ENCODE data around the gene PTGFR. TPM values are rescaled to one million over a fixed set of nuclear protein-coding genes. Genes with fewer than 3 reads are reported as not detected.

The PTGFR gene, protein sequence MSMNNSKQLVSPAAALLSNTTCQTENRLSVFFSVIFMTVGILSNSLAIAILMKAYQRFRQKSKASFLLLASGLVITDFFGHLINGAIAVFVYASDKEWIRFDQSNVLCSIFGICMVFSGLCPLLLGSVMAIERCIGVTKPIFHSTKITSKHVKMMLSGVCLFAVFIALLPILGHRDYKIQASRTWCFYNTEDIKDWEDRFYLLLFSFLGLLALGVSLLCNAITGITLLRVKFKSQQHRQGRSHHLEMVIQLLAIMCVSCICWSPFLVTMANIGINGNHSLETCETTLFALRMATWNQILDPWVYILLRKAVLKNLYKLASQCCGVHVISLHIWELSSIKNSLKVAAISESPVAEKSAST
- total RNA-seq: not detected in 2 replicates

- intact Hi-C loops (cut with micrococcal nuclease): no loop called here
Observed at GRCh38 chr1:78490861-78491450, at the start of gene PTGFR. TSS of gene PTGFR (plus strand) at chr1:78490974. CDS start at chr1:78492744, 1,770 bp downstream.

DNA sequence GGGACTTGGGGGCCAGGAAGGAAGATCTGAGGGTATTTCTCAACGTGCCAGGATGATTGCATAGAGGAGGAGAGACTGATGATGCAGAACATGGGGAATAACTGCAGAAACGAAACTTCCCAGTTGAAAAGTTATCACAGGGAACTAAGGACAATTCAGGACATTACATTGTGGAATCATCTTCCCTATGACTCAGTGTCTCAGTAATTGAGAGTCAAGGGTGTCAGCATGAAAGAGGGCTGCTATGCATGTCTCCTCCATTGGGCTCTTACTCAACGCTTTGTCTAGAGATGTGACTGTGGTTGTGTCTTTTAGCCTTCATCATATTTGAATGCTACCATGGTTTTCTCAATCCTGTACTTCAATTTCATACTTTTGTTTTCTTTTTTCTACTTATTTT, 48.9 kb upstream of the PTGFR start:
- intact Hi-C loops (cut with micrococcal nuclease): no loop called here

GRCh38 chr1:78447086-78447485, 43.7 kb upstream of the PTGFR start:
- intact Hi-C loops (cut with micrococcal nuclease): no loop called here

DNA sequence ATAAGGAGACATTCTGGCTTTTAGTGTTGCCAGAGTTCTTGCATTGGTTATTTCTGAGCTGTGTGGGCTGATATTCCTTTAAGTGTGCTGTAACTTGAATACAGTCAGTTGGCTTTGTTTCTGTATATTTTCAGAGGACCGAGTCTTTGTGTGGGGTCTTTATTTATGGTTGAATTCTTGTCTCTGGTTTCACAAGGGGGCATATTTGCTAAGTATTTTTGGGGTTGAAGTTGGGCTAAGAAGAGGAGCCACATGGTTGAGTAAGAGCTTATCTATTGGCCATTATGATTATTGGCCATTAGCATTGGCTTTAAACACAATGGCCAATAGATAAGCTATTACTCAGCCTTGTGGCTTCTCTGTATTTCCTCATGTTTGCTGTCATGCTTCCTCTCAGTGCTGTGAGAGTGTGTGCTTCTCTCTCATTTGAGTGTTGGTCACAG, 26.3 kb upstream of the PTGFR start:
- intact Hi-C loops (cut with micrococcal nuclease): no loop called here

DNA sequence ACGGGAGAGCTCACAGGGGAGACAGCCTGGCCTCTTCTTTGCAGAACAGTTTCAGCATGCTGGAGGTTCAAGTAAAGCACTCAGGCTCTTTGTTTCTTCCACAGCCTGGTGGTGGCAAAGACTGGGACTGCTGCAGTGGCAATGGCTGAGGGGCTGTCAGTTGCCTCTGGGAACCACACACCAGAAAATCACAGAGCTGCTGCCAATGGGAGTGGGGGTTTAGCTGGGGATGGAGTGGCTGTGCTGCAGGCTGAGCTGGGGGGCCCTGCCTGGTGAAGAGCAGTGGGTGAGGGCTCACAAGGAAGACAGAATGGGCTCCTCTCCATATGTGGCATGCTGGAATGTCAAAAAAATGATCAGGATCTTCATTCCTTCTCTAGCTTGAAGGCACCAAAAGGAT, 25.6 kb upstream of the PTGFR start:
- intact Hi-C loops (cut with micrococcal nuclease): no loop called here

- intact Hi-C loops (cut with micrococcal nuclease): no loop called here
Observed at GRCh38 chr1:78468521-78468920, 22.3 kb upstream of the PTGFR start.

GRCh38 chr1:78469576-78469975, 21.2 kb upstream of the PTGFR start:
- intact Hi-C loops (cut with micrococcal nuclease): no loop called here

- intact Hi-C loops (cut with micrococcal nuclease): no loop called here
Observed at GRCh38 chr1:78471890-78472620, 18.7 kb upstream of the PTGFR start.

- intact Hi-C loops (cut with micrococcal nuclease): no loop called here
Observed at GRCh38 chr1:78472851-78473496, 17.8 kb upstream of the PTGFR start.

DNA sequence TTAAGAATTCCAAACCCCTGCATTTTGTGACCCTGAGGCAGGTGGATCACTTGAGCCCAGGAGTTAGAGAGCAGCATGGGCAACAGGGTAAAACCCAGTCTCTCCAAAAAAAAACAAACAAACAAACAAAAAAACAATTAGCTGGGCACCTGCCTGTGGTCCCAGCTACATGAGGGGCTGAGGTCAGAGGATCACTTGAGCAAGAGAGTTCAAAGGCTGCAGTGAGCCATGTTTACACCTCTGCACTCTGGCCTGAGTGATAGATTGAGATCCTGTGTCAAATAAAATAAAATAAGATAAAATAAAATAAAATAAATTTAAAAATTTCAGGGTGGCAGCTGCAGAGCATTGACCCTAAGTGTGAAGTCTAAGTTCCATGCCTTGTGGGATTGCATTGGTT, 16.7 kb upstream of the PTGFR start:
- intact Hi-C loops (cut with micrococcal nuclease): no loop called here

- intact Hi-C loops (cut with micrococcal nuclease): no loop called here
Observed at GRCh38 chr1:78475888-78476610, 14.7 kb upstream of the PTGFR start.

- intact Hi-C loops (cut with micrococcal nuclease): no loop called here
Observed at GRCh38 chr1:78483903-78484302, 6.9 kb upstream of the PTGFR start.

GRCh38 chr1:78491451-78492071, 787 bp downstream of the PTGFR start:
- intact Hi-C loops (cut with micrococcal nuclease): no loop called here

DNA sequence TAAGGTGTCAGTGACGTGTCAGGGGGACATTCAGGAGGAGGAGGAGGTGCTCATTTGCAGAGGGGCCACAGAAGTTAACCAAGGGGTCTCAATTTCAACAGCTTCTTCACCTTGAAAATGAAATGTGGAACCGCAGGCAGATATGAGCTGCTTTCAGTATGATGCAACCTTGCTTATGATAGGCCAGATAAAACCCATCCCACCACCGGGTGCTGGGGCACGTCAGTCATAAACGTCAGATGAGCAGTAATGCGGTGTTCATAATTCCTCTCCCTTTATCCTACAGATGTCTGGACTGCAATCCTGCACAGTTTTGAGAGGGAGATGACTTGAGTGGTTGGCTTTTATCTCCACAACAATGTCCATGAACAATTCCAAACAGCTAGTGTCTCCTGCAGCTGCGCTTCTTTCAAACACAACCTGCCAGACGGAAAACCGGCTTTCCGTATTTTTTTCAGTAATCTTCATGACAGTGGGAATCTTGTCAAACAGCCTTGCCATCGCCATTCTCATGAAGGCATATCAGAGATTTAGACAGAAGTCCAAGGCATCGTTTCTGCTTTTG, 1.7 kb downstream of the PTGFR start:
- intact Hi-C loops (cut with micrococcal nuclease): no loop called here

DNA sequence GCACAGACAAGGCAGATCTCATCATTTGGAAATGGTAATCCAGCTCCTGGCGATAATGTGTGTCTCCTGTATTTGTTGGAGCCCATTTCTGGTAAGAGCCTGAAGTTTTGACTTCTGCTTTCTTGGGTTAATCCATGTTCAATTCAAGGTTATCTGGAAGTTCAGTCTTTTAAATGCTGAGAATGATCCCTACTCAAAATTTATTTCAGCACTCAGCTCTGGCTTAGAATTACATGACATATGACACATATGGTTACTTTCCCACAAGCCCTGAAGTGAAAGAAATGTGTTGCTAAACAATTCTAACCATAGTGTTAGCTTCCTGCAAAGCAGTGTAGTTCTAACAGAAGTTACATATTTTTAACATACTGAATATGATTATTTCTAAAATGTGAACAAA, 2.7 kb downstream of the PTGFR start:
- intact Hi-C loops (cut with micrococcal nuclease): no loop called here

DNA sequence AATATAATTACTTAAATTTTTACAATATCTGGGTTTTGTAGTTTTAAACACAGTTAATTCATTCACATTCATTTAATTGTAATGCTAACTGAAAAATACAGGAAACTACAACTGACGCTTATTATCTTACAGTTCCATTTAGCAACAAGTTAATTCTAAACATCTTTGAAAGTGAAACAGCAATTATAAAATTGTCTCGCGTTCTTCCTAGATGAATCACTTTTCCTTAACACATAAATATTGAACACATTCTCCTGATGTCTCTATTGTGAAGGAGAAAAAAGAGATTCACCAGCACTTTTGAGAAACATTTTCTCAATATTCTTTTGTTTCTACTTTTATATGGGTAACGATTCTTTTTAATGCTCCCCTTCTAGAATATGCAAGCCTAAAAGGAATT, 6.4 kb downstream of the PTGFR start:
- intact Hi-C loops (cut with micrococcal nuclease): no loop called here

DNA sequence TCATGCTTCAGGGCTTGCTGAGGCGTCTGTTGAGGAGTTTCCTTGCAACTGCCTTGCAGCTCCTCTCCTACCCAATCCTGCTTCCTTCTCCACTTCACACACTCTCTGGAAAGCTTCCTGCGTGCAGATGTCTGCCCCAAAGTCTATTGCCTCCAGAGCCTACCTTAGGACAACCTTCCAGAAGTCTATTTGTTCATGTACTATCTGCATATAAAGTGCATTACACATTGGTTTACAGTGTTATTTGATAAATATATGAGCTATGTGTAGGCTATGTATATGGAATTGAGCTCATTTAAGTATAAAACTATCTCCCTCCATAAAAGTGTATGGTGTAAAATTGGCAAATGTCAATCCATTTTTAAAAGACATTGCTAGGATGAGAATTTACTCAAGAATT, 9.8 kb downstream of the PTGFR start:
- intact Hi-C loops (cut with micrococcal nuclease): no loop called here

- intact Hi-C loops (cut with micrococcal nuclease): no loop called here
Observed at GRCh38 chr1:78501203-78501602, 10.4 kb downstream of the PTGFR start.

GRCh38 chr1:78511334-78511733, 20.6 kb downstream of the PTGFR start:
- intact Hi-C loops (cut with micrococcal nuclease): no loop called here

DNA sequence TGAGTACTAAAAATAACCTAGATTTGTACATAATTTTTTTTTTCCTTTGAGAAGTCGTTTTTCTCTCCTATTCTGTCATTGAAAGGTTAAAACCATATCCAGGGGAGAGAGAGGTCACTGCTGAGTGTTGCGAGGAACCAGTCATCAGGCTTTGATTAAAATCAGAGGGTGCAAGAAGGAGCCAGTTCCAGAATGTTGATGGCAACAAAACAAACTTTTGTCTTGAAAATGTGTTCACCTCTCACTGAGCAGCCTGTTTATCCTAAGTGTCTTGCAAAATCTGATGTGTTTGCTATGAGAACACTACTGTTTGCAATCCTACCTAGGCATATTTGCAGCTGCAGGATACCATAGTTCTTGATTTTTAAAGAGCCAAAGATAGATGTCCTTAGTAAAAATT, 25.9 kb downstream of the PTGFR start:
- intact Hi-C loops (cut with micrococcal nuclease): no loop called here

Measured in T-helper 1 cell treated with Interleukin-12 subunit alpha and Interleukin-12 subunit beta and Interleukin-4 antibody, amounts not matched to agents 30 ng/mL and 1 ng/mL, for 36 hours (primary cell).